ENCODE data around the gene SLC16A13. TPM values are rescaled to one million over a fixed set of nuclear protein-coding genes. Genes with fewer than 3 reads are reported as not detected.

SLC16A13 gene
- total RNA-seq, 4 donors from 2014 or later, result 0.51 to 3.4 TPM; not detected in 2

GRCh38 chr17:7004398-7005253 is 31.2 kb upstream of the SLC16A13 start:
- no peak for DNase-seq
- Histone ChIP-seq H3K36me3 (no peaks in the 10 kb centered on the region), H3K27me3 (no peaks in the 10 kb centered on the region), H3K9me3 (no peaks in the 10 kb centered on the region), H3K27ac (no peak overlapping the region), H3K4me1 (no peaks in the 10 kb centered on the region), H3K4me3 (no peak overlapping the region)
- intact Hi-C loops (cut with DNase I; ENCODE audit: low total_unique reads), result loop anchor here (10.0 kb wide), 1 partner anchor 90 kb away; no protein-coding TSS in a partner anchor
- TF ChIP-seq POLR2A (IDR thresholded peaks at IDR 0.05) (no peak), CTCF (IDR thresholded peaks at IDR 0.05) (peak; percentile 56 to 77 (median 66))

GRCh38 chr17:7005716-7006115 is 30.1 kb upstream of the SLC16A13 start:
- Histone ChIP-seq H3K4me3 (no peak overlapping the region), H3K36me3 (no peaks in the 10 kb centered on the region), H3K4me1 (peaks cover 0 to 3% of the 10 kb centered on the region in 2 donors), H3K27ac (no peak overlapping the region), H3K27me3 (no peaks in the 10 kb centered on the region), H3K9me3 (no peaks in the 10 kb centered on the region)
- TF ChIP-seq CTCF (IDR thresholded peaks at IDR 0.05), result no peak
- no peak for TF ChIP-seq POLR2A (IDR thresholded peaks at IDR 0.05)
- DNase-seq, result no peak
- intact Hi-C loops (cut with DNase I; ENCODE audit: low total_unique reads), result loop anchor here (10.0 kb wide), 1 partner anchor 91 kb away; no protein-coding TSS in a partner anchor

- TF ChIP-seq POLR2A (IDR thresholded peaks at IDR 0.05), result no peak
- TF ChIP-seq CTCF (IDR thresholded peaks at IDR 0.05), result no peak
- intact Hi-C loops (cut with DNase I; ENCODE audit: low total_unique reads), result loop anchor here (10.0 kb wide), 1 partner anchor 92 kb away; no protein-coding TSS in a partner anchor
- DNase-seq, result no peak
- Histone ChIP-seq H3K27me3 (no peaks in the 10 kb centered on the region), H3K27ac (no peak overlapping the region), H3K4me3 (no peak overlapping the region), H3K36me3 (no peaks in the 10 kb centered on the region), H3K4me1 (peaks cover 0 to 8% of the 10 kb centered on the region in 2 donors), H3K9me3 (no peaks in the 10 kb centered on the region)
Measured at GRCh38 chr17:7007143-7007542, 28.7 kb upstream of the SLC16A13 start.

- intact Hi-C loops (cut with DNase I; ENCODE audit: low total_unique reads), result no loop called here
- H3K27ac ChIP-seq, result no peak overlapping the region
- no peak overlapping the region for H3K4me3 ChIP-seq
- no peak for DNase-seq
- no peaks in the 10 kb centered on the region for H3K36me3 ChIP-seq
- H3K27me3 ChIP-seq, result no peaks in the 10 kb centered on the region
- H3K9me3 ChIP-seq, result no peaks in the 10 kb centered on the region
- TF ChIP-seq POLR2A (IDR thresholded peaks at IDR 0.05) (no peak), CTCF (IDR thresholded peaks at IDR 0.05) (no peak)
- H3K4me1 ChIP-seq, result peaks cover 0 to 8% of the 10 kb centered on the region in 2 donors
Measured at GRCh38 chr17:7010523-7010922, 25.3 kb upstream of the SLC16A13 start.

- Histone ChIP-seq H3K4me1 (peaks cover 0 to 8% of the 10 kb centered on the region in 2 donors), H3K4me3 (peak overlapping the region; percentile 81 to 87), H3K9me3 (no peaks in the 10 kb centered on the region), H3K27me3 (no peaks in the 10 kb centered on the region), H3K36me3 (no peaks in the 10 kb centered on the region), H3K27ac (peak overlapping the region in 1 of 2 donors; percentile 96)
- no peak for TF ChIP-seq CTCF (IDR thresholded peaks at IDR 0.05)
- no peak for TF ChIP-seq POLR2A (IDR thresholded peaks at IDR 0.05)
- DNase-seq, result no peak
- intact Hi-C loops (cut with DNase I; ENCODE audit: low total_unique reads), result no loop called here
Measured at GRCh38 chr17:7011415-7011814, 24.4 kb upstream of the SLC16A13 start.

Data from uterus (tissue), 4 donors.